ENCODE results near the gene MXD3. TPM values are rescaled to one million over a fixed set of nuclear protein-coding genes. Genes with fewer than 3 reads are reported as not detected.
A peak's percentile ranks its signal among the peaks of the same experiment; 100 is the strongest.

The MXD3 gene
- total and polyA plus RNA-seq, 10 of the 15 experiments (the other 5 are each of a cell fraction or from before 2014, with no cell fraction given), result 0.24 to 29.8 (median 13.5) TPM

- Histone ChIP-seq H3K4me2 (ENCODE audit: control insufficient read depth, insufficient read depth) (peak overlapping the region; percentile 94), H3K27ac (ENCODE audit: control insufficient read depth, insufficient read depth) (peak overlapping the region; percentile 90), H2AFZ (ENCODE audit: control insufficient read depth, low read depth, low read length) (peak overlapping the region; percentile 46), H3K79me2 (ENCODE audit: control insufficient read depth, insufficient read depth, low read length) (peaks cover 48% of the 10 kb centered on the region), H4K20me1 (ENCODE audit: control insufficient read depth, insufficient read depth) (no peaks in the 10 kb centered on the region), H3K4me3 (peak overlapping the region; percentile 75), H3K36me3 (ENCODE audit: control insufficient read depth in 2 of 2, insufficient read depth in 2 of 2, low read length in 1 of 2) (peaks cover 5 to 20% of the 10 kb centered on the region in 2 experiments), H3K9me3 (replicated peaks; ENCODE audit: control insufficient read depth, insufficient read depth, low read length) (no peaks in the 10 kb centered on the region), H3K4me1 (ENCODE audit: control insufficient read depth, insufficient read depth, low read length) (peaks cover 42% of the 10 kb centered on the region), H3K27me3 (replicated peaks in 1 of 2; ENCODE audit: control insufficient read depth in 2 of 2, insufficient read depth in 2 of 2, low read length in 1 of 2) (no peaks in the 10 kb centered on the region), H3K9ac (ENCODE audit: control insufficient read depth, insufficient read depth, low read length) (peak overlapping the region; percentile 72)
- SMC1A ChIA-PET (ENCODE audit: uncharacterized antibody, unreplicated experiment), result interaction anchor here (1.0 kb wide), 1 partner anchor 190 kb away, joined by 7 read pairs; no protein-coding TSS in a partner anchor
- under 1% methylated on average over 24 of the region's 25 CpGs for WGBS (ENCODE audit: insufficient coverage, insufficient replicate concordance, low lambda C conversion rate, missing lambda C conversion rate)
- RAD21 ChIA-PET (ENCODE audit: unreplicated experiment), result interaction anchor here (1.3 kb wide), 1 partner anchor 10 kb away, joined by 3 read pairs; no protein-coding TSS in a partner anchor
- intact Hi-C loops (cut with micrococcal nuclease; ENCODE audit: unreplicated experiment), result loop anchor here (5.0 to 10.0 kb wide), 3 partner anchors 167 to 291 kb away; partner anchors contain the start of gene TMED9
- no peak for FAIRE-seq
- in situ Hi-C loops (cut with MboI), result no loop called here
- no peak; the same call in 2 of the 3 replicates for ATAC-seq
- peak; percentile 53 for TF ChIP-seq KLF5 (IDR thresholded peaks at IDR 0.05; ENCODE audit: partially characterized antibody)
- TF ChIP-seq IKZF1 (conservative IDR thresholded peaks at IDR 0.05), result no peak; the same call in 1 of the 2 replicates
- TF ChIP-seq BCL3 (IDR thresholded peaks at IDR 0.05; ENCODE audit: borderline replicate concordance, insufficient read depth, low read depth, low read length, poor library complexity, severe bottlenecking), result no peak
- no peak for TF ChIP-seq CBFB (IDR thresholded peaks at IDR 0.05; ENCODE audit: low read depth)
- TF ChIP-seq RBBP5 (conservative IDR thresholded peaks at IDR 0.05), result no peak
- TF ChIP-seq RAD51 (IDR thresholded peaks at IDR 0.05), result no peak
- no peak for TF ChIP-seq BCL11A (IDR thresholded peaks at IDR 0.05; ENCODE audit: low read depth, low read length)
- POLR2A ChIA-PET, result interaction anchor here (1.2 to 1.3 kb wide), 2 partner anchors 8 to 810 kb away, joined by 3 to 4 read pairs; no protein-coding TSS in a partner anchor
- CTCF ChIA-PET, result interaction anchor here (1.9 to 3.6 kb wide), 2 partner anchors 85 to 190 kb away, joined by 6 to 35 read pairs; no protein-coding TSS in a partner anchor
- no TSS peak for BruUV-seq (replicated peaks)
- no peak for DNase-seq (ENCODE audit: low read depth, low spot score)
Observed at GRCh38 chr5:177303925-177304391, 7.7 kb downstream of the MXD3 start.

All from GM12878 (cell line).